ENCODE measurements around the gene SCAMP5. TPM values are rescaled to one million over a fixed set of nuclear protein-coding genes. Genes with fewer than 3 reads are reported as not detected.
A peak's percentile ranks its signal among the peaks of the same experiment; 100 is the strongest.

The SCAMP5 gene
- total RNA-seq, 1 donor: 1.1 TPM

- H3K4me3 ChIP-seq (ENCODE audit: low read depth, low read length): no peak overlapping the region
- TF ChIP-seq CTCF (IDR thresholded peaks at IDR 0.05; ENCODE audit: insufficient read depth, low read length): no peak
- DNase-seq (ENCODE audit: low read depth): peak; percentile 49
These were observed 59.0 kb downstream of the SCAMP5 start for GRCh38 chr15:75054172-75054897.

- no peak for DNase-seq (ENCODE audit: low read depth)
- TF ChIP-seq CTCF (IDR thresholded peaks at IDR 0.05; ENCODE audit: insufficient read depth, low read length): no peak
- H3K4me3 ChIP-seq (ENCODE audit: low read depth, low read length): no peak overlapping the region
These were observed 60.7 kb downstream of the SCAMP5 start for GRCh38 chr15:75056036-75056435.

- DNase-seq (ENCODE audit: low read depth): no peak
- TF ChIP-seq CTCF (IDR thresholded peaks at IDR 0.05; ENCODE audit: insufficient read depth, low read length): no peak
- H3K4me3 ChIP-seq (ENCODE audit: low read depth, low read length): no peak overlapping the region
These were observed 63.0 kb downstream of the SCAMP5 start for GRCh38 chr15:75058127-75058905.

- no peak overlapping the region for H3K4me3 ChIP-seq (ENCODE audit: low read depth, low read length)
- TF ChIP-seq CTCF (IDR thresholded peaks at IDR 0.05; ENCODE audit: insufficient read depth, low read length): no peak
- no peak for DNase-seq (ENCODE audit: low read depth)
These were observed 64.2 kb downstream of the SCAMP5 start for GRCh38 chr15:75059607-75060006.

- DNase-seq (ENCODE audit: low read depth): no peak
- H3K4me3 ChIP-seq (ENCODE audit: low read depth, low read length): no peak overlapping the region
- TF ChIP-seq CTCF (IDR thresholded peaks at IDR 0.05; ENCODE audit: insufficient read depth, low read length): no peak
These were observed 65.9 kb downstream of the SCAMP5 start for GRCh38 chr15:75061272-75061671.

GRCh38 chr15:75062706-75063105 lies 67.3 kb downstream of the SCAMP5 start:
- no peak overlapping the region for H3K4me3 ChIP-seq (ENCODE audit: low read depth, low read length)
- DNase-seq (ENCODE audit: low read depth): no peak
- TF ChIP-seq CTCF (IDR thresholded peaks at IDR 0.05; ENCODE audit: insufficient read depth, low read length): no peak
